HepG2 (cell line): ENCODE data around the gene RPP25L.

Experiments
- ARNT ChIP-seq: fragments of 450-650 bp; IDR thresholded peaks from 2 replicates; pipeline ENCODE4 v1.6.1; 2017
- DZIP1 ChIP-seq: sonication (generic); formaldehyde crosslinking; IDR thresholded peaks from 2 replicates; pipeline ENCODE4 v1.5.0; 2020; ENCODE audit warnings: mild to moderate bottlenecking, missing genetic modification reagents
- E2F5 ChIP-seq: sonication (generic); formaldehyde crosslinking; conservative IDR thresholded peaks from 2 replicates; pipeline ENCODE4 v1.4.0; 2020; ENCODE audit warnings: missing genetic modification reagents
- EZH2 ChIP-seq: conservative IDR thresholded peaks from 2 replicates; pipeline ENCODE4 v1.6.1; 2012; ENCODE audit warnings: mild to moderate bottlenecking, low read depth, low read length, moderate library complexity
- HNRNPUL1 ChIP-seq: fragments of 200-400 bp; formaldehyde crosslinking; IDR thresholded peaks from 2 replicates; pipeline ENCODE4 v1.6.1; 2017; ENCODE audit warnings: low read depth, mild to moderate bottlenecking, low read length, moderate library complexity
- NR1H2 ChIP-seq: sonication (generic); formaldehyde crosslinking; IDR thresholded peaks from 2 replicates; pipeline ENCODE4 v1.8.1; 2022; ENCODE audit warnings: low read depth, missing genetic modification reagents, borderline replicate concordance
- POLR2A ChIP-seq, 2 experiments: IDR thresholded peaks; 2 replicates each; pipeline ENCODE4 v1.6.1; 2011; ENCODE audit warnings: low read depth in 2 of 2, low read length in 2 of 2, mild to moderate bottlenecking in 1 of 2, moderate library complexity in 1 of 2; ENCODE audit not compliant: insufficient read depth in 1 of 2
- RAD21 ChIP-seq: fragments of 450-650 bp; formaldehyde crosslinking; IDR thresholded peaks from 2 replicates; pipeline ENCODE4 v1.5.0; 2020; ENCODE audit warnings: mild to moderate bottlenecking
- TSC22D2 ChIP-seq: sonication (generic); formaldehyde crosslinking; IDR thresholded peaks from 2 replicates; pipeline ENCODE4 v1.5.1; 2020; ENCODE audit warnings: missing genetic modification reagents, mild to moderate bottlenecking, borderline replicate concordance
- ZNF331 ChIP-seq: sonication (generic); formaldehyde crosslinking; IDR thresholded peaks from 2 replicates; pipeline ENCODE4 v1.4.0; 2020; ENCODE audit warnings: missing genetic modification reagents

DNA sequence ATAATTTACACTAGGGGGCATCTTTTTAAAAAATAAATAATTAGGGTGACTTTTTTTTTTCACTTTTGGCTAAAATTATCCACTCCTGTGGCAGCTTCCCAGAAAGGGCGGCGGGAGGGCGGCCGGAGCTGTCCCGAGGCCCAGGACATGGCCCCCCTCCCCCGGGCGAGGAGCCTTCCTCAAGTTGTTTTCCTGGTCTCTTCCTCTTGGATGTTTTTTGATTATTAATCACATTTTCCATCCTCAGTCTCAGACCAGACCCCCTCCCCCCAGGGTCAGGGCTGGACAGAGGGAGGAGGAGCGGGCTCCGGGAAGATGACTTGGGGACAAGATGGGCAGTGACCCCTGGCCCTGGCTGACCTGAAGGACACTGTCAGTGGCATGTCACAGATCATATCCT lies 17.7 kb downstream of the RPP25L start:
- TF ChIP-seq NR1H2 (CRISPR knock-in tag) (no peak), ZNF331 (CRISPR knock-in tag) (no peak), DZIP1 (CRISPR knock-in tag) (no peak), EZH2 (no peak), HNRNPUL1 (no peak), RAD21 (CRISPR knock-in tag) (no peak), TSC22D2 (CRISPR knock-in tag) (no peak), ARNT (no peak), E2F5 (no peak), POLR2A (IDR thresholded peaks at IDR 0.05; ENCODE audit: insufficient read depth in 1 of 2, low read depth in 2 of 2, low read length in 2 of 2) (no peak)
